GM23338 (cell line): ENCODE results near the gene MBD5.

ENCODE experiments used
- CREB1 ChIP-seq: fragments of 250-450 bp; sonication (Bioruptor Pico); IDR thresholded peaks from 2 replicates; pipeline ENCODE4 v1.5.0; 2020; ENCODE audit warnings: low read depth, mild to moderate bottlenecking, moderate library complexity
- CTCF ChIP-seq, 2 experiments: fragments of 200-600 bp in 1 of 2; sonication (generic) in 1 of 2; conservative IDR thresholded peaks; 2 replicates each; pipeline versions ENCODE4 v1.5.1 to v1.6.1; 2016 to 2017; ENCODE audit warnings: antibody characterized with exemption in 2 of 2, low read depth in 2 of 2, mild to moderate bottlenecking in 2 of 2, moderate library complexity in 1 of 2
- ETS1 ChIP-seq: IDR thresholded peaks from 2 replicates; pipeline ENCODE4 v1.6.1; 2016; ENCODE audit warnings: antibody characterized with exemption
- EZH2 ChIP-seq: fragments of 200-600 bp; sonication (generic); IDR thresholded peaks from one replicate; pipeline ENCODE4 v1.8.0; 2017; ENCODE audit warnings: antibody characterized with exemption, mild to moderate bottlenecking, low read depth; ENCODE audit not compliant: unreplicated experiment
- EZH2phosphoT487 ChIP-seq: fragments of 200-600 bp; sonication (generic); IDR thresholded peaks from one replicate; pipeline ENCODE4 v1.8.1; 2018; ENCODE audit warnings: antibody characterized with exemption; ENCODE audit not compliant: unreplicated experiment
- JUNB ChIP-seq: IDR thresholded peaks from one replicate; pipeline ENCODE4 v1.6.1; 2016; ENCODE audit warnings: antibody characterized with exemption; ENCODE audit not compliant: unreplicated experiment
- NANOG ChIP-seq: IDR thresholded peaks from 2 replicates; pipeline ENCODE4 v1.6.1; 2016; ENCODE audit warnings: antibody characterized with exemption, borderline replicate concordance
- POLR2AphosphoS5 ChIP-seq: IDR thresholded peaks from 2 replicates; pipeline ENCODE4 v1.6.1; 2016; ENCODE audit warnings: antibody characterized with exemption, low read depth
- REST ChIP-seq: IDR thresholded peaks from one replicate; pipeline ENCODE4 v1.6.1; 2018; ENCODE audit warnings: antibody characterized with exemption; ENCODE audit not compliant: unreplicated experiment
- STAT1 ChIP-seq: IDR thresholded peaks from one replicate; pipeline ENCODE4 v1.6.1; 2016; ENCODE audit warnings: antibody characterized with exemption; ENCODE audit not compliant: unreplicated experiment
- ZNF331 ChIP-seq: fragments of 250-450 bp; sonication (Bioruptor Pico); IDR thresholded peaks from 2 replicates; pipeline ENCODE4 v1.5.0; 2020; ENCODE audit warnings: low read depth, mild to moderate bottlenecking, moderate library complexity
- ZNF462 ChIP-seq: fragments of 250-450 bp; sonication (Bioruptor Pico); IDR thresholded peaks from 2 replicates; pipeline ENCODE4 v1.5.0; 2020; ENCODE audit warnings: mild to moderate bottlenecking, moderate library complexity

- TF ChIP-seq CTCF (conservative IDR thresholded peaks at IDR 0.05; ENCODE audit: low read depth in 2 of 2) (no peak), EZH2 (no peak), NANOG (no peak), EZH2phosphoT487 (no peak), POLR2AphosphoS5 (no peak), ZNF331 (CRISPR knock-in tag) (no peak), JUNB (no peak), CREB1 (CRISPR knock-in tag) (no peak), ETS1 (no peak), REST (no peak), ZNF462 (no peak), STAT1 (no peak)
Observed at GRCh38 chr2:148305476-148305875, 284.6 kb downstream of the MBD5 start.
